Vagina (tissue), 2 donors: ENCODE data around the gene TMEM176B.

Source experiments
- CTCF ChIP-seq, 3 experiments: fragments of 450-650 bp in 2 of 3; fragments of 200-600 bp in 1 of 3; sonication (generic) in 1 of 3; IDR thresholded peaks; one replicate each; pipeline ENCODE4 v1.5.1; 2017 to 2019; ENCODE audit warnings: antibody characterized with exemption in 3 of 3, mild to moderate bottlenecking in 2 of 3, moderate library complexity in 2 of 3
- POLR2A ChIP-seq, 2 donors: fragments of 450-650 bp; IDR thresholded peaks; one replicate each; pipeline ENCODE4 v1.6.1; 2017; ENCODE audit warnings: antibody characterized with exemption in 2 of 2, mild to moderate bottlenecking in 2 of 2, moderate library complexity in 2 of 2
- POLR2AphosphoS5 ChIP-seq, 2 donors: sonication (generic); formaldehyde crosslinking; IDR thresholded peaks; one replicate each; pipeline ENCODE4 v1.9.0; 2017; ENCODE audit warnings: antibody characterized with exemption in 2 of 2, mild to moderate bottlenecking in 2 of 2, low read depth in 1 of 2; ENCODE audit not compliant: insufficient read depth in 1 of 2

DNA sequence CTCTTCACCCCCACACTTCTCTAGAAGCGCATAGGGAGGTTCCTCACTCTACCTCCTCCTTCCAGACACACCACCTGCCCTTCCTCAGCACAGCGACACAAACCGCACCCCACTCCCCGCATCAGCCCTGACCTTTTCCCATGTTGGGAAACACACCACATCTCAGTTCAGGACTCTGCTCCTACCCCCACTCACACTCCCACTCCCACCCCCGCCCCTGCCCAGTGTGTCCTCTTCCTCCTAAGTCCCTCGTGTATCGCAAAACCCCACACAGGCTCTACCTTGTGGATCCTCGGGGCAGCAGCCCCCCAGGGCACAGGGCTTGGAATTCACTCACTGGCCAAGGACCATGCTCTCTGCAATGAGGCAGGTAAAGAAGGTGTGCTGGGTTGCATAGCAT lies 47.9 kb upstream of the TMEM176B start:
- TF ChIP-seq POLR2A (IDR thresholded peaks at IDR 0.05): no peak
- TF ChIP-seq CTCF (IDR thresholded peaks at IDR 0.05): no peak
- TF ChIP-seq POLR2AphosphoS5 (IDR thresholded peaks at IDR 0.05; ENCODE audit: insufficient read depth in 1 of 2, low read depth in 1 of 2): no peak
